Adrenal gland (tissue), 12 donors: ENCODE measurements around the gene WDR70. TPM values are rescaled to one million over a fixed set of nuclear protein-coding genes. Genes with fewer than 3 reads are reported as not detected.
"Not testable (repeated sequence)": the region's sequence is repeated elsewhere in the genome, so short reads cannot be mapped to it uniquely, and the experiment has no call there.

Experiments used
- DNase-seq, 7 donors: peaks; one replicate each; pipeline ENCODE4 v3.0.0-alpha.2; 2019 to 2020
- H3K27ac ChIP-seq, 5 donors: fragments of 200-600 bp; sonication (generic) in 4 of 5; 1 replicate in 3 of 5; 2 replicates in 2 of 5; pipeline versions ENCODE4 v1.5.1 to v1.8.0; 2016 to 2020; ENCODE audit warnings: mild to moderate bottlenecking in 1 of 5
- H3K27me3 ChIP-seq: fragments of 200-600 bp; 2 replicates; pipeline ENCODE4 v1.8.0; 2021
- H3K36me3 ChIP-seq, 2 donors: fragments of 200-600 bp; replicated peaks in 1 of 2; 1 replicate in 1 of 2; 2 replicates in 1 of 2; pipeline versions ENCODE4 v1.5.1 to v1.8.0; 2018 to 2022
- H3K4me1 ChIP-seq, 2 donors: fragments of 200-600 bp; replicated peaks in 1 of 2; 1 replicate in 1 of 2; 2 replicates in 1 of 2; pipeline versions ENCODE4 v1.5.1 to v1.8.0; 2018 to 2021
- H3K4me3 ChIP-seq, 4 donors: fragments of 200-600 bp; sonication (generic) in 3 of 4; one replicate each; pipeline ENCODE4 v1.5.1; 2016 to 2018
- H3K9me3 ChIP-seq, 3 donors: fragments of 200-600 bp; sonication (generic) in 1 of 3; replicated peaks in 1 of 3; 1 replicate in 2 of 3; 2 replicates in 1 of 3; pipeline versions ENCODE4 v1.5.1 to v1.8.0; 2016 to 2021
- CTCF ChIP-seq, 6 experiments: fragments of 450-650 bp in 4 of 6; fragments of 200-600 bp in 2 of 6; sonication (generic) in 1 of 6; IDR thresholded peaks; 1 replicate in 5 of 6; 2 replicates in 1 of 6; pipeline versions ENCODE4 v1.5.1 to v1.8.0; 2016 to 2021; ENCODE audit warnings: antibody characterized with exemption in 6 of 6, mild to moderate bottlenecking in 2 of 6, moderate library complexity in 1 of 6
- POLR2A ChIP-seq, 2 donors: fragments of 450-650 bp; IDR thresholded peaks; one replicate each; pipeline ENCODE4 v1.6.1; 2017; ENCODE audit warnings: antibody characterized with exemption in 2 of 2, mild to moderate bottlenecking in 2 of 2, moderate library complexity in 1 of 2
- WGBS, 4 donors: extraction: QIAGEN DNeasy Blood & Tissue Kit in 2 of 4; methylation state at CpG; one replicate each; pipeline versions ENCODE4 v1.1.5 to v1.1.7; 2013 to 2017; 5-methylcytosine and 5-hydroxymethylcytosine counted together
- intact Hi-C, 2 donors: fragments of 100-400 bp; cut with DNase I; formaldehyde crosslinking; loops; one replicate each; pipeline versions ENCODE4 v1.14.1 to v1.15.0; 2022 to 2023
- polyA plus RNA-seq, 3 donors: library from polyadenylated mRNA; stranded (reverse); fragments of 200-250 nt in 2 of 3; fragments of 350-450 nt in 1 of 3; fragmentation: Illumina TruSeq in 1 of 3; extraction: RNeasy Lipid Tissue Mini Kit (QIAGEN cat#74804) in 1 of 3; gene quantifications; one replicate each; pipeline ENCODE4 v1.2.3, GENCODE V29; 2013 to 2014
- total RNA-seq, 9 donors: library from RNA; depleted of rRNA in 4 of 9; stranded (reverse); fragments of >200 nt in 4 of 9; fragments of 120-200 nt in 1 of 9; fragmentation: NEBNext Ultra II Directional in 1 of 9; extraction: Animal tissue kit (Norgen Biotek cat#: 25700) in 1 of 9; gene quantifications; one replicate each; pipeline versions ENCODE4 v1.1.0 to v1.2.4, GENCODE V29; 2013 to 2023
- donor health status: healthy with polysubstance abuse.
- donor health status: Bipolar disorder and iron deficiency.
- donor health status: DM: yes; HTN: yes; CAD: no.
- donor health status: DM: no; HTN: no; CAD: no.
- donor health status: DM: no; HTN: no; CAD: no.
- donor health status: DM: yes; HTN: yes; CAD: no.

Gene WDR70
- total and polyA plus RNA-seq, 12 donors: 9.2 to 42.6 (median 28.4) TPM

GRCh38 chr5:37580106-37580505 is 201.0 kb downstream of the WDR70 start:
- intact Hi-C loops: no loop called here
- no peak for DNase-seq
- 85 to 90% (median 86%) methylated on average over 2 of the region's 2 CpGs for WGBS, 4 donors

GRCh38 chr5:37582202-37582601 is 203.1 kb downstream of the WDR70 start:
- no peaks in the 10 kb centered on the region for H3K4me1 ChIP-seq
- WGBS, 4 donors: 90 to 95% (median 93%) methylated on average over 2 of the region's 2 CpGs
- no peak overlapping the region for H3K4me3 ChIP-seq
- DNase-seq: no peak
- no peaks in the 10 kb centered on the region for H3K9me3 ChIP-seq
- H3K36me3 ChIP-seq: no peaks in the 10 kb centered on the region
- no peaks in the 10 kb centered on the region for H3K27me3 ChIP-seq
- intact Hi-C loops: no loop called here
- no peak overlapping the region for H3K27ac ChIP-seq
- TF ChIP-seq CTCF (IDR thresholded peaks at IDR 0.05): no peak
- no peak for TF ChIP-seq POLR2A (IDR thresholded peaks at IDR 0.05)

More at GRCh38 chr5:37580106-37580505, 201.0 kb downstream of the WDR70 start:
- no peak overlapping the region for H3K27ac ChIP-seq
- no peaks in the 10 kb centered on the region for H3K9me3 ChIP-seq
- TF ChIP-seq POLR2A (IDR thresholded peaks at IDR 0.05): no peak
- no peak for TF ChIP-seq CTCF (IDR thresholded peaks at IDR 0.05)
- no peaks in the 10 kb centered on the region for H3K36me3 ChIP-seq
- no peaks in the 10 kb centered on the region for H3K4me1 ChIP-seq
- no peak overlapping the region for H3K4me3 ChIP-seq
- H3K27me3 ChIP-seq: no peaks in the 10 kb centered on the region

GRCh38 chr5:37593292-37593691 is 214.2 kb downstream of the WDR70 start:
- H3K27ac ChIP-seq, H3K36me3 ChIP-seq, H3K4me3 ChIP-seq, H3K9me3 ChIP-seq, intact Hi-C loops, H3K4me1 ChIP-seq, DNase-seq, H3K27me3 ChIP-seq: not testable (repeated sequence)
- WGBS, 4 donors: 94 to 100% (median 96%) methylated on average over 3 of the region's 3 CpGs

- not testable (repeated sequence) for H3K4me1 ChIP-seq
These were observed 215.7 kb downstream of the WDR70 start for GRCh38 chr5:37594864-37595263.

GRCh38 chr5:37598733-37599132 is 219.6 kb downstream of the WDR70 start:
- H3K4me3 ChIP-seq: no peak overlapping the region
- DNase-seq: no peak
- intact Hi-C loops: no loop called here
- H3K36me3 ChIP-seq: no peaks in the 10 kb centered on the region
- 63 to 84% (median 81%) methylated on average over 3 of the region's 3 CpGs for WGBS, 4 donors
- H3K4me1 ChIP-seq: no peaks in the 10 kb centered on the region
- no peak overlapping the region for H3K27ac ChIP-seq
- H3K27me3 ChIP-seq: no peaks in the 10 kb centered on the region
- no peaks in the 10 kb centered on the region for H3K9me3 ChIP-seq
- TF ChIP-seq POLR2A (IDR thresholded peaks at IDR 0.05) (no peak), CTCF (IDR thresholded peaks at IDR 0.05) (no peak)

More at GRCh38 chr5:37594864-37595263, 215.7 kb downstream of the WDR70 start:
- H3K9me3 ChIP-seq, intact Hi-C loops, H3K4me3 ChIP-seq, H3K27ac ChIP-seq, H3K36me3 ChIP-seq, H3K27me3 ChIP-seq, DNase-seq: not testable (repeated sequence)
- WGBS, 4 donors: 24 to 43% (median 27%) methylated on average over 2 of the region's 2 CpGs
